HepG2 (cell line): ENCODE data around the gene ZNF26. TPM values are rescaled to one million over a fixed set of nuclear protein-coding genes. Genes with fewer than 3 reads are reported as not detected.

Experiments used
- ARID4A ChIP-seq: sonication (generic); formaldehyde crosslinking; IDR thresholded peaks from 2 replicates; pipeline ENCODE4 v1.5.0; 2020; ENCODE audit warnings: mild to moderate bottlenecking, missing genetic modification reagents, borderline replicate concordance
- DPF2 ChIP-seq: sonication (generic); formaldehyde crosslinking; IDR thresholded peaks from 2 replicates; pipeline ENCODE4 v1.4.0; 2020; ENCODE audit warnings: mild to moderate bottlenecking, low read depth, missing genetic modification reagents, borderline replicate concordance
- E2F1 ChIP-seq: sonication (generic); formaldehyde crosslinking; IDR thresholded peaks from 2 replicates; pipeline ENCODE4 v1.5.0; 2020; ENCODE audit warnings: missing genetic modification reagents
- HIVEP1 ChIP-seq: sonication (generic); formaldehyde crosslinking; IDR thresholded peaks from 2 replicates; pipeline ENCODE4 v1.4.0; 2020; ENCODE audit warnings: mild to moderate bottlenecking, missing genetic modification reagents
- MTA1 ChIP-seq: sonication (generic); formaldehyde crosslinking; IDR thresholded peaks from 2 replicates; pipeline ENCODE4 v1.4.0; 2020; ENCODE audit warnings: missing genetic modification reagents, mild to moderate bottlenecking, borderline replicate concordance
- MTF2 ChIP-seq: sonication (generic); formaldehyde crosslinking; IDR thresholded peaks from 2 replicates; pipeline ENCODE4 v1.5.0; 2020; ENCODE audit warnings: missing genetic modification reagents, borderline replicate concordance
- NPAS2 ChIP-seq: sonication (generic); formaldehyde crosslinking; IDR thresholded peaks from 2 replicates; pipeline ENCODE4 v1.8.0; 2022; ENCODE audit warnings: mild to moderate bottlenecking, missing genetic modification reagents, borderline replicate concordance
- SP2 ChIP-seq: sonication (generic); formaldehyde crosslinking; IDR thresholded peaks from 2 replicates; pipeline ENCODE4 v1.5.1; 2020; ENCODE audit warnings: mild to moderate bottlenecking, missing genetic modification reagents
- ZNF143 ChIP-seq: sonication (generic); formaldehyde crosslinking; IDR thresholded peaks from 2 replicates; pipeline ENCODE4 v1.4.0; 2020; ENCODE audit warnings: missing genetic modification reagents
- ZNF18 ChIP-seq: sonication (generic); formaldehyde crosslinking; IDR thresholded peaks from 2 replicates; pipeline ENCODE4 v1.8.0; 2022; ENCODE audit warnings: mild to moderate bottlenecking, missing genetic modification reagents; ENCODE audit not compliant: insufficient replicate concordance
- ZNF382 ChIP-seq: sonication (generic); formaldehyde crosslinking; IDR thresholded peaks from 2 replicates; pipeline ENCODE4 v1.5.0; 2020; ENCODE audit warnings: missing genetic modification reagents, mild to moderate bottlenecking, borderline replicate concordance
- ZNF768 ChIP-seq: sonication (generic); formaldehyde crosslinking; IDR thresholded peaks from 2 replicates; pipeline ENCODE4 v1.4.0; 2020; ENCODE audit warnings: missing genetic modification reagents
- polyA plus RNA-seq, 8 experiments: library from polyadenylated mRNA; depleted of rRNA in 3 of 8; stranded (reverse) in 7 of 8; unstranded in 1 of 8; fragments of >200 nt; fragmentation: Illumina TruSeq in 4 of 8; extraction: Trizol in 4 of 8; gene quantifications; 2 replicates each; pipeline versions ENCODE4 v1.2.1 to v1.2.3, GENCODE V29; 2011 to 2016; ENCODE audit warnings: low read depth in 4 of 8, missing spikeins in 1 of 8, mixed read lengths in 1 of 8; ENCODE audit not compliant: insufficient read depth in 1 of 8
- total RNA-seq, 5 experiments: library from RNA; depleted of rRNA; stranded (reverse); fragments of >200 nt; fragmentation: Illumina TruSeq; extraction: Trizol; gene quantifications; 2 replicates each; pipeline ENCODE4 v1.2.3, GENCODE V29; 2016; ENCODE audit warnings: low read depth in 1 of 5
- TF ChIP-seq, protein P1 (sequence below): sonication (generic); formaldehyde crosslinking; IDR thresholded peaks from 2 replicates; pipeline ENCODE4 v1.4.0; 2020; ENCODE audit warnings: missing genetic modification reagents, borderline replicate concordance
- TF ChIP-seq, protein P2 (sequence below): sonication (generic); formaldehyde crosslinking; IDR thresholded peaks from 2 replicates; pipeline ENCODE4 v1.4.0; 2020; ENCODE audit warnings: mild to moderate bottlenecking, missing genetic modification reagents

The ZNF26 gene
- total and polyA plus RNA-seq, 2 of the 13 experiments (the other 11 are each of a cell fraction or from before 2014, with no cell fraction given) = 3.8 to 6.5 TPM

DNA sequence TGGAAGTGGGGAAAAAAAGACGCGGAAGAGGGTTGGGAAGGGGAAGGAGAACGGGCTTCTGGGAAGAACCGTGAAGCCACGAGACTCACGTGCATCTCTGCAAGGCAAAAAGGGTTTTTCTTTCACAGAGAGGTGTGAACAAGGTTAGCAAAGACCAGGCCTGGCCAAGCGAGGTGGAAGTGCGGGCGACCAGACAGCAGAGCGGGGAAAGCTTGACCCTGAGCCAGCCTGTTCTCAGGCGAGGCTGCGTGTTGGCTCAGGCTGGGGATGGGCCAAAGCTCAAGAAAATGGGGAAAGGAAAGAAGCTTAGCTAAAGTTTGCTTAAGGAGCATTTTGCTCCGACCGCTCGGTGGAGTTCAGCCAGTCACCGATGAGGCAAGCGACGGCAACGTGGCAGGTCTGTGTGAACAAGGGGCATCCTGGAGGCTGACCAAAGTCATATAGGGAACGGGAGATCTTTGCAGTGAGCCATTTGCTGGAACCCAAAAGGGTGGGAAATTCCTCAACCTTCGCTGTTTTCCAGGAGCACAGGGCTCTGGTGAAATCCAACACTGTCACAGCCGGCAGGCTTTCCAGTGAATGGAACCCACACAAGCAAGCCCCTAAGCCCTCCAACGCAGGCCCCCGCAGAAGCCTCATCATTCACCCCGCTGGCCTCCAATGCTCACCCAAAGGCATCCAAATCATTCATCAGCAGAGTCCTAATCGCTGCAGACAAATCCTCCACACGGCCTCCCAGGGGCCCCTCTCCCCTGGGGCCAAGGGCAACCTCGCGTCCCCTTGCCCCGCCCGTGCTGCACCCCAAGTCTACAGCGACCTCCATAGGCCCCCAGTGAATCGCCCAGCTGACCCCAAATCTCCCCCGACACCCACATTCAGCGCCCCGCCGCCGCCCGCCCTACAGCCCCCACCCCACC lies 30.8 kb upstream of the ZNF26 start (continued):
- TF ChIP-seq, protein P1, sequence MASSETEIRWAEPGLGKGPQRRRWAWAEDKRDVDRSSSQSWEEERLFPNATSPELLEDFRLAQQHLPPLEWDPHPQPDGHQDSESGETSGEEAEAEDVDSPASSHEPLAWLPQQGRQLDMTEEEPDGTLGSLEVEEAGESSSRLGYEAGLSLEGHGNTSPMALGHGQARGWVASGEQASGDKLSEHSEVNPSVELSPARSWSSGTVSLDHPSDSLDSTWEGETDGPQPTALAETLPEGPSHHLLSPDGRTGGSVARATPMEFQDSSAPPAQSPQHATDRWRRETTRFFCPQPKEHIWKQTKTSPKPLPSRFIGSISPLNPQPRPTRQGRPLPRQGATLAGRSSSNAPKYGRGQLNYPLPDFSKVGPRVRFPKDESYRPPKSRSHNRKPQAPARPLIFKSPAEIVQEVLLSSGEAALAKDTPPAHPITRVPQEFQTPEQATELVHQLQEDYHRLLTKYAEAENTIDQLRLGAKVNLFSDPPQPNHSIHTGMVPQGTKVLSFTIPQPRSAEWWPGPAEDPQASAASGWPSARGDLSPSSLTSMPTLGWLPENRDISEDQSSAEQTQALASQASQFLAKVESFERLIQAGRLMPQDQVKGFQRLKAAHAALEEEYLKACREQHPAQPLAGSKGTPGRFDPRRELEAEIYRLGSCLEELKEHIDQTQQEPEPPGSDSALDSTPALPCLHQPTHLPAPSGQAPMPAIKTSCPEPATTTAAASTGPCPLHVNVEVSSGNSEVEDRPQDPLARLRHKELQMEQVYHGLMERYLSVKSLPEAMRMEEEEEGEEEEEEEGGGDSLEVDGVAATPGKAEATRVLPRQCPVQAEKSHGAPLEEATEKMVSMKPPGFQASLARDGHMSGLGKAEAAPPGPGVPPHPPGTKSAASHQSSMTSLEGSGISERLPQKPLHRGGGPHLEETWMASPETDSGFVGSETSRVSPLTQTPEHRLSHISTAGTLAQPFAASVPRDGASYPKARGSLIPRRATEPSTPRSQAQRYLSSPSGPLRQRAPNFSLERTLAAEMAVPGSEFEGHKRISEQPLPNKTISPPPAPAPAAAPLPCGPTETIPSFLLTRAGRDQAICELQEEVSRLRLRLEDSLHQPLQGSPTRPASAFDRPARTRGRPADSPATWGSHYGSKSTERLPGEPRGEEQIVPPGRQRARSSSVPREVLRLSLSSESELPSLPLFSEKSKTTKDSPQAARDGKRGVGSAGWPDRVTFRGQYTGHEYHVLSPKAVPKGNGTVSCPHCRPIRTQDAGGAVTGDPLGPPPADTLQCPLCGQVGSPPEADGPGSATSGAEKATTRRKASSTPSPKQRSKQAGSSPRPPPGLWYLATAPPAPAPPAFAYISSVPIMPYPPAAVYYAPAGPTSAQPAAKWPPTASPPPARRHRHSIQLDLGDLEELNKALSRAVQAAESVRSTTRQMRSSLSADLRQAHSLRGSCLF = no peak
- TF ChIP-seq HIVEP1 (CRISPR knock-in tag) = 0 out of 2 replicates have a peak, but pooled peaks have one; percentile 54
- peak; percentile 18; the same call in 1 of the 2 replicates for TF ChIP-seq ARID4A
- no peak for TF ChIP-seq ZNF768 (CRISPR knock-in tag)
- TF ChIP-seq MTF2 (CRISPR knock-in tag) = no peak
- peak; percentile 39; the same call in 1 of the 2 replicates for TF ChIP-seq NPAS2 (CRISPR knock-in tag)
- TF ChIP-seq, protein P2, sequence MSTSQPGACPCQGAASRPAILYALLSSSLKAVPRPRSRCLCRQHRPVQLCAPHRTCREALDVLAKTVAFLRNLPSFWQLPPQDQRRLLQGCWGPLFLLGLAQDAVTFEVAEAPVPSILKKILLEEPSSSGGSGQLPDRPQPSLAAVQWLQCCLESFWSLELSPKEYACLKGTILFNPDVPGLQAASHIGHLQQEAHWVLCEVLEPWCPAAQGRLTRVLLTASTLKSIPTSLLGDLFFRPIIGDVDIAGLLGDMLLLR (CRISPR knock-in tag) = no peak
- TF ChIP-seq ZNF18 (CRISPR knock-in tag) = no peak
- peak; percentile 64 for TF ChIP-seq ZNF143 (CRISPR knock-in tag)
- TF ChIP-seq DPF2 (CRISPR knock-in tag) = no peak
- TF ChIP-seq E2F1 (CRISPR knock-in tag) = no peak
- TF ChIP-seq SP2 = no peak
- TF ChIP-seq MTA1 (CRISPR knock-in tag) = no peak
- no peak for TF ChIP-seq ZNF382 (CRISPR knock-in tag)
